ENCODE measurements around the gene CD248. TPM values are rescaled to one million over a fixed set of nuclear protein-coding genes. Genes with fewer than 3 reads are reported as not detected.

CD248 gene
- total and polyA plus RNA-seq, 2 donors (not counting 1 experiment from before 2014, with no cell fraction given): 0.40 to 0.96 TPM

DNA sequence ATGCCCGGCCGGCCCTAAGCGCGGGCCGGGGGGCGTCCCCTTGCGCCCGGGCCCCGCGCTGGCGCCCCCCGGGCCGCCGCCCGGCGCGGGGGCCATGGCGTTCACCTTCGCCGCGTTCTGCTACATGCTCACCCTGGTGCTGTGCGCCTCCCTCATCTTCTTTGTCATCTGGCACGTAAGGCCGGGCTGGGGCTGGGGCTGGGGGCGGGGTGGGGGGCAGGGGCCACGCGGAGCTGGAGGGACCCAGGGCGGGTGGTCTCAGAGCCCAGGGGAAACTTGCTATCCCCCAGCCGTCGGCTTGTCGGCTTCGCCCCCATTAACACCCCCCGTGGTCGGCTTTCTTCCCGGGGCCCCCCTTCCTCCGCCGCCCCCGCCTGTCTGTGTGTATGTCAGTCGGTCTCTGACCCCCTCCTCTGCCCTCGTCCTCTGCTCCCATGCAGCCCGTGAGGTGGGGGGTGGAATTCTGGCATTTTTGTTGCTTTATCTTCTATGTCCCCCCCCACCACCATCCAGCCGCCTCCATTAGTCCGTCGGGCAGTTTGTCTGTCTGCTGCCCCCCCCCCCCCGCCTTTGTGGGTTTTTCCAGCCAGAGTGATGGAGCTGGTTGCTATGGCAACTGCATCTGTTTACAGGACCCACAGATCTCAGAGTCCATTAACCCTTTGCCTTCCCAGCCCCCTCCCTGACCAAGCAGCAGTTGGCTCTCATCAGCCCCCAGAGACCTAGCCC, 38.3 kb downstream of the CD248 start:
- POLR2A ChIA-PET: no interaction called here

More for the DNA sequence above, 38.3 kb downstream of the CD248 start:
- peak; percentile 62 for DNase-seq
- no peak overlapping the region for H3K27ac Mint-ChIP-seq
- H3K9me3 Mint-ChIP-seq (ENCODE audit: insufficient read depth): no peaks in the 10 kb centered on the region
- TF ChIP-seq EZH2 (IDR thresholded peaks at IDR 0.05; ENCODE audit: borderline replicate concordance, insufficient read depth, low read depth, low read length, poor library complexity, severe bottlenecking): no peak
- TF ChIP-seq, protein P1, sequence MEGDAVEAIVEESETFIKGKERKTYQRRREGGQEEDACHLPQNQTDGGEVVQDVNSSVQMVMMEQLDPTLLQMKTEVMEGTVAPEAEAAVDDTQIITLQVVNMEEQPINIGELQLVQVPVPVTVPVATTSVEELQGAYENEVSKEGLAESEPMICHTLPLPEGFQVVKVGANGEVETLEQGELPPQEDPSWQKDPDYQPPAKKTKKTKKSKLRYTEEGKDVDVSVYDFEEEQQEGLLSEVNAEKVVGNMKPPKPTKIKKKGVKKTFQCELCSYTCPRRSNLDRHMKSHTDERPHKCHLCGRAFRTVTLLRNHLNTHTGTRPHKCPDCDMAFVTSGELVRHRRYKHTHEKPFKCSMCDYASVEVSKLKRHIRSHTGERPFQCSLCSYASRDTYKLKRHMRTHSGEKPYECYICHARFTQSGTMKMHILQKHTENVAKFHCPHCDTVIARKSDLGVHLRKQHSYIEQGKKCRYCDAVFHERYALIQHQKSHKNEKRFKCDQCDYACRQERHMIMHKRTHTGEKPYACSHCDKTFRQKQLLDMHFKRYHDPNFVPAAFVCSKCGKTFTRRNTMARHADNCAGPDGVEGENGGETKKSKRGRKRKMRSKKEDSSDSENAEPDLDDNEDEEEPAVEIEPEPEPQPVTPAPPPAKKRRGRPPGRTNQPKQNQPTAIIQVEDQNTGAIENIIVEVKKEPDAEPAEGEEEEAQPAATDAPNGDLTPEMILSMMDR (IDR thresholded peaks at IDR 0.05): no peak
- Histone ChIP-seq H3K4me2 (replicated peaks; ENCODE audit: low read depth, low read length, poor library complexity, severe bottlenecking) (peak overlapping the region; percentile 95), H3K79me2 (ENCODE audit: control insufficient read depth, insufficient read depth, low read length) (peaks cover 7% of the 10 kb centered on the region), H3K27ac (ENCODE audit: low read length in 2 of 2) (no peak overlapping the region), H3K9ac (ENCODE audit: low read length) (no peak overlapping the region), H3K9me3 (ENCODE audit: control extremely low read depth in 1 of 3, control insufficient read depth in 2 of 3, insufficient read depth in 1 of 3, low read length in 2 of 3) (no peaks in the 10 kb centered on the region), H3K4me1 (ENCODE audit: control insufficient read depth in 2 of 2, insufficient read depth in 2 of 2, low read length in 2 of 2) (peaks cover 27 to 33% of the 10 kb centered on the region in 2 donors), H3K4me3 (ENCODE audit: control extremely low read depth in 1 of 5, extremely low read depth in 1 of 5, insufficient read depth in 1 of 5, low read depth in 2 of 5, low read length in 4 of 5) (no peak overlapping the region), H2AFZ (ENCODE audit: insufficient read depth, low read depth, low read length, poor library complexity, severe bottlenecking) (no peak overlapping the region), H3K36me3 (replicated peaks in 1 of 2; ENCODE audit: control extremely low read depth in 1 of 2, control insufficient read depth in 1 of 2, extremely low read depth in 1 of 2, insufficient read depth in 2 of 2, low read length in 1 of 2) (peaks cover 0 to 29% of the 10 kb centered on the region in 2 experiments), H3K27me3 (replicated peaks in 1 of 4; ENCODE audit: control extremely low read depth in 1 of 4, control insufficient read depth in 3 of 4, insufficient read depth in 4 of 4, low read length in 3 of 4) (peaks cover 0 to 16% (median 3%) of the 10 kb centered on the region in 4 experiments), H4K20me1 (ENCODE audit: control insufficient read depth, insufficient read depth, low read length, poor library complexity, severe bottlenecking) (peaks cover 31% of the 10 kb centered on the region)
- ATAC-seq (ENCODE audit: low read depth): no peak
- peak overlapping the region; percentile 68 for H3K4me3 Mint-ChIP-seq
- H3K27me3 Mint-ChIP-seq: peaks cover 3% of the 10 kb centered on the region
- H3K4me1 Mint-ChIP-seq: peaks cover 37% of the 10 kb centered on the region
- WGBS (ENCODE audit: insufficient coverage): 0% methylated on average over 27 of the region's 45 CpGs
- intact Hi-C loops (cut with micrococcal nuclease): no loop called here
- CTCF ChIA-PET: interaction anchor here (4.1 kb wide), 1 partner anchor 6 kb away, joined by 33 read pairs; no protein-coding TSS in a partner anchor
